ENCODE data around the gene COPS6.

The COPS6 gene

DNA sequence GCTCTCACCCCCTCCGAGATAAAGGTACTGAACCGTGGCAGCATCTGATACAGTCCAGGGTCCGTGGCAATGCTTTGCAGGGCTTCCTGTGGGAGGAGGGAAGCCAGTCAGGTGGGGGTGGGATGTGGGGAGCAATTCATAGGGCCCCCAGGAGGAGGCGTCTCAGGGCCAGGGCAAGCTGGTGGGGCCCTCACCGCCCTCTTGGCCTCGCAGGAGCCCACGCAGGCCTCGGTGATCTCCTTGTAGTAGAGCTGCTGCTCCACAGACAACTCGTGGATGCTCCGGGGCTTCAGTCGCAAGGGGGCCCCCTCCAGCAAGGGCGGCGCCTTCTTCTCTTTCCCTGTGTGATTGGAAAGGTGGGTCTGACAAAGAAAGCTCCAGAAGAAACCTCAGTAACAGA lies 23.1 kb downstream of the COPS6 start:
- DNase-seq (ENCODE audit: low spot score): no peak
- TF ChIP-seq, protein P1, sequence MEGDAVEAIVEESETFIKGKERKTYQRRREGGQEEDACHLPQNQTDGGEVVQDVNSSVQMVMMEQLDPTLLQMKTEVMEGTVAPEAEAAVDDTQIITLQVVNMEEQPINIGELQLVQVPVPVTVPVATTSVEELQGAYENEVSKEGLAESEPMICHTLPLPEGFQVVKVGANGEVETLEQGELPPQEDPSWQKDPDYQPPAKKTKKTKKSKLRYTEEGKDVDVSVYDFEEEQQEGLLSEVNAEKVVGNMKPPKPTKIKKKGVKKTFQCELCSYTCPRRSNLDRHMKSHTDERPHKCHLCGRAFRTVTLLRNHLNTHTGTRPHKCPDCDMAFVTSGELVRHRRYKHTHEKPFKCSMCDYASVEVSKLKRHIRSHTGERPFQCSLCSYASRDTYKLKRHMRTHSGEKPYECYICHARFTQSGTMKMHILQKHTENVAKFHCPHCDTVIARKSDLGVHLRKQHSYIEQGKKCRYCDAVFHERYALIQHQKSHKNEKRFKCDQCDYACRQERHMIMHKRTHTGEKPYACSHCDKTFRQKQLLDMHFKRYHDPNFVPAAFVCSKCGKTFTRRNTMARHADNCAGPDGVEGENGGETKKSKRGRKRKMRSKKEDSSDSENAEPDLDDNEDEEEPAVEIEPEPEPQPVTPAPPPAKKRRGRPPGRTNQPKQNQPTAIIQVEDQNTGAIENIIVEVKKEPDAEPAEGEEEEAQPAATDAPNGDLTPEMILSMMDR (IDR thresholded peaks at IDR 0.05; ENCODE audit: extremely low read depth, missing control alignments): no peak

DNA sequence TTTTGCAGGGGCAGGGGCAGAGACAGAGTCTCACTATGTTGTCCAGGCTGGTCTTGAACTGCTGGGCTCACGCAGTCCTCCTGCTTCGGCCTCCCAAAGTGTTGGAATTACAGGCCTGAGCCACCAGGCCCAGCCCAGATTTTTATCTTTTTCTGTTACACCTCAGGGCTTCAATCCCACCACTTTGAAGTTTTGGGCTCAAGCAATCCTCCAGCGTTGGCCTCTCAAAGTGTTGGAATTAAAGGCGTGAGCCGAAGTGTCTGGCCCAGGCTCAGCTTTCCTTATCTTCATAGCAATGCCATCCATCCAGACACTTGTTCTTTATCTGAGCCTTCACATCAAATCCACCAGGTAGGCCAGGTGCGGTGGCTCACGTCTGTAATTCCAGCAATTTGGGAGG lies 26.3 kb downstream of the COPS6 start:
- TF ChIP-seq, protein P1 (IDR thresholded peaks at IDR 0.05; ENCODE audit: extremely low read depth, missing control alignments): no peak
- no peak for DNase-seq (ENCODE audit: low spot score)

DNA sequence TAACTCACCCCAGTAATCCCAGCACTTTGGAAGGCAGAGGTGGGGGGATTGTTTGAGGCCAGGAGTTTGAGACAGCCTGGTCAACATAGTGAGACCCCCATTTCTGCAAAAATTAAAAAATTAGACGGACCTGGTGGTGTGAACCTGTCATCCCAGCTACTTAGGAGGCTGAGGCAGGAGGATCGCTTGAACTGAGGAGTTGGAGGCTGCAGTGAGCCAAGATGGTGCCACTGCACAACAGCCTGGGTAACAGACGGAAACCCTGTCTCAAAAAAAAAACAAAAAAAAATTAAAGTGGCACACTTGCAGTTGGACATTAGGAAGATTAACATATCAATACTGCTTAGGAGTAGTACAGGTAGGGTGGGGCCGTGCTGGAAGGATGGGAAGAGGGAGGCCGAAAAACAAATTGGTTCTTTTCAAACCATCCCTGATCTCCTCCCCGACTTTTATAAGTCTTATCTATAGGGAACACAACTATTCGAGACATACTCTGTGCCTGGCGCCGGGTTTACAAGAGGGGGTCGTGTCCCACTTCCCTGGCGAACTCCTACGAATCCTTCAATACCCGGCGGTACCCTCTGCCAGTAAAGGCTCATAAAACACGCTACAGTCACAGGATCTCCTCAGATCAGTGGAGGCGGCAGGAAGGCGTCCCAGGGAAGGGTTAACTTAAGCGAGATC lies 29.8 kb downstream of the COPS6 start:
- TF ChIP-seq, protein P1 (IDR thresholded peaks at IDR 0.05; ENCODE audit: extremely low read depth, missing control alignments): no peak
- no peak for DNase-seq (ENCODE audit: low spot score)

DNA sequence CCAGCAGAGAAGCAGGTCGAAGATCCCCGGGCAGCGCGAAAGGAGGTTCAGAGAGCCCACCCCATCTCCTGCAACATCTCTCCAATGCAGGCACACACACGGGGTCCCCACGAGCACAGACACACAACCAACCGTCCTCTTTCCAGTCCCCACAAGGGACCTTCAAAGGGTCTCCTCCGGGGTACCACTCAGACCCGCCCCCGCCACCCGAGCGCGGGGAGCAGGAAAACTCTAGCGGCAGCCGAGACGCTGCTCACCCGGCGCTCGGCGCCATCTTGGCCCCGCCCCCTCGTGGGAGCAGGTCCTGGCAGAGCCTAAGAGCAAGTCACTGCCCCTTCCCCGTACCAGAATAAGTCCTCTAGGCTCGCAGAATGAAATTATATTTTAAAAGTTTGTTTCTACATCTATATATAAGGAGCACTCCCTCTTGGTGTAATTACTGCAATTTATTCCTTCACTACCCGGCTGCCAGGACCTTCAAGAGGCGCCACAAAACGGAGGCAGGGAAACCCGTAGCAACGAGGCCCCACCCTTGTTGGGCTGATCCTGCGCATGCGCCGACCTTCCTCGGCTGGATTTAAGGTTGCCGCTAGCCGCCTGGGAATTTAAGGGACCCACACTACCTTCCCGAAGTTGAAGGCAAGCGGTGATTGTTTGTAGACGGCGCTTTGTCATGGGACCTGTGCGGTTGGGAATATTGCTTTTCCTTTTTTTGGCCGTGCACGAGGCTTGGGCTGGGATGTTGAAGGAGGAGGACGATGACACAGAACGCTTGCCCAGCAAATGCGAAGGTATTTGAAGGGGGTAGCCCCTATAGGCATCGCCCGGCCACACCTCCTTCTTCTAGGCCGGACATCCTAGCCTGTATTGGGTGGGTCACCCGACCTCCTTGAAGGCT lies 30.6 kb downstream of the COPS6 start, which contains the start of the genes CNPY4 and TAF6:
CNPY4 (plus strand) TSS at position 563 of the 898 bp plus-strand sequence; CDS start at position 674, 111 bp downstream.
TAF6 (minus strand) TSS at position 287 of the 898 bp plus-strand sequence. CDS start 5,149 bp downstream, outside the sequence.
- peak; percentile 98 for DNase-seq (ENCODE audit: low spot score)
- TF ChIP-seq, protein P1 (IDR thresholded peaks at IDR 0.05; ENCODE audit: extremely low read depth, missing control alignments): no peak

DNA sequence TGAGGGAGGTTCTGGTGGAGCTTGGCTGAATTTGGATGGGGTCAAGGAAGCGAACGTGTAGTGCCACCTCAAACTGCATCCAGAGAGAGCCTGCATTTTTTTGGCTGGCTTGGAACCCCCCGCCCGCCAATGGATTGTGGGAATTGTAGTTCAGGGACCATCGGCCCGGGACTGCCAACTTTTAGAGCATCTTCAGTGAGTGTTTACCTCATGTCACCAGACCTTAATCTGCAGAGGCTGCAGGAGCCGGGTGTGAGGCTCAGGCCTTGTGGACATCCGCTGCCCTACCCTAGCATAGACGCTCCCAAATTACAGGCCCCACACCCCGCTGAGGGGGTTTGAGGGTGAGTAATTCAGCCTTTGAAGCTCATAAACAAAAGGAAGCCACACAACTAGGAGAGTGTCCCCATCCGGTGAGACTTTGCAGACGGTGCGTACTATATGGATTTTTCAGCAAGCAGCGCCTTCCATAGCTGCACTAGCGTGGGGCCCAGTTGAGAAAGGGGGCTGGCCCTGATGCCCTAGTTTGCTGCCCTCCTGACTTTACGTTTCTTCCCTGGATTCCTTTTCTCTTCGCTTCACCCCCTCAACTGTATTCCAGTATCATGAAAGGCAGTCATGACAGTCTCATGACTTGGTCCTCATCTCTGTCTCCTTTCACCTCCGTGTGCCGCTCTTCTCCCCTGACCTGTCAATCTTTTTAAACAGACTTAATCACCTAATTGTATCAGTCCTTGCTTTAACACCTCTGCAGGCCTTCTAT lies 31.4 kb downstream of the COPS6 start:
- TF ChIP-seq, protein P1 (IDR thresholded peaks at IDR 0.05; ENCODE audit: extremely low read depth, missing control alignments): no peak
- DNase-seq (ENCODE audit: low spot score): no peak

DNA sequence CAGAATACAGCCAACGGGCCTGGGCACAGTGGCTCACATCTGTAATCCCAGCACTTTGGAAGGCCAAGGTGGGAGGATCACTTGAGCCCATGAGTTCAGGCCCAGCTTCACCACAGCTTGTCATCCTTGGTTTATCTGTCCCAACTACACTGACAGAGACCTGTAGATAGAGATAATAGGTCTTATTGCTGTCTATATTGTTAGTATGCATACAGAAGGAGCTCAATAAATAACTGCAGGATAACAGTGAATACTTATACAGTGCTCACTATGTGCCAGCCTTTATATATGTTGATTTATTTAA lies 31.9 kb downstream of the COPS6 start:
- DNase-seq (ENCODE audit: low spot score): no peak
- TF ChIP-seq, protein P1 (IDR thresholded peaks at IDR 0.05; ENCODE audit: extremely low read depth, missing control alignments): no peak
